H1 (cell line): Measurements from ENCODE around the gene DAZL. TPM values are rescaled to one million over a fixed set of nuclear protein-coding genes. Genes with fewer than 3 reads are reported as not detected.

ENCODE experiments used
- CTCF ChIA-PET: fragments of 300-600 bp; sonication (Branson Sonifier 250); formaldehyde crosslinking; loops from one replicate; lab custom pipeline; 2021; ENCODE audit not compliant: partially characterized antibody; lab: Charles Lee
- POLR2A ChIA-PET: fragments of 300-600 bp; sonication (Branson Sonifier 250); formaldehyde crosslinking; loops from one replicate; lab custom pipeline; 2021; ENCODE audit warnings: inconsistent platforms; ENCODE audit not compliant: partially characterized antibody; lab: Charles Lee
- DNase-seq, 2 experiments: peaks; one replicate each; pipeline versions ENCODE4 v3.0.0 to v3.0.0-alpha.2; 2010 to 2022; ENCODE audit warnings: low spot score in 2 of 2, low read depth in 1 of 2, mixed read lengths in 1 of 2
- FAIRE-seq: peaks from 2 replicates; lab custom pipeline; 2011; peaks lifted over from hg19 to GRCh38; lab: Jason Lieb, UNC
- H2AFZ ChIP-seq: 2 replicates; pipeline ENCODE4 v1.8.1; 2012; ENCODE audit warnings: low read length, inconsistent platforms
- H2AK5ac ChIP-seq: 2 replicates; pipeline ENCODE4 v1.6.1; 2013; ENCODE audit warnings: low read depth, low read length
- H2BK120ac ChIP-seq: replicated peaks from 2 replicates; pipeline ENCODE3; 2013; ENCODE audit warnings: low read depth, low read length, inconsistent platforms
- H2BK12ac ChIP-seq: 2 replicates; pipeline ENCODE4 v1.6.1; 2013; ENCODE audit warnings: low read depth, low read length
- H2BK15ac ChIP-seq: 2 replicates; pipeline ENCODE4 v1.6.1; 2013; ENCODE audit warnings: low read length
- H2BK20ac ChIP-seq: 2 replicates; pipeline ENCODE4 v1.6.1; 2013; ENCODE audit warnings: low read length
- H2BK5ac ChIP-seq: 2 replicates; pipeline ENCODE4 v1.6.1; 2013; ENCODE audit warnings: low read depth, low read length
- H3K14ac ChIP-seq: 2 replicates; pipeline ENCODE4 v1.6.1; 2013; ENCODE audit warnings: inconsistent platforms; ENCODE audit not compliant: insufficient read length
- H3K18ac ChIP-seq: 2 replicates; pipeline ENCODE4 v1.6.1; 2013; ENCODE audit warnings: low read length; ENCODE audit errors: extremely low read depth
- H3K23ac ChIP-seq: 2 replicates; pipeline ENCODE4 v1.6.1; 2013; ENCODE audit warnings: inconsistent platforms; ENCODE audit not compliant: insufficient read length
- H3K23me2 ChIP-seq: 2 replicates; pipeline ENCODE4 v1.6.1; 2013; ENCODE audit warnings: low read depth, low read length
- H3K27ac ChIP-seq: 2 replicates; pipeline ENCODE4 v1.6.1; 2011; ENCODE audit warnings: low read depth, low read length, inconsistent platforms
- H3K27me3 ChIP-seq, 4 experiments: replicated peaks in 1 of 4; 1 replicate in 1 of 4; 2 replicates in 3 of 4; pipeline versions ENCODE4 v1.6.1 to v1.8.1; 2011 to 2013; ENCODE audit warnings: low read length in 3 of 4, mild to moderate bottlenecking in 3 of 4, inconsistent platforms in 2 of 4, mixed read lengths in 2 of 4, moderate library complexity in 1 of 4; ENCODE audit not compliant: control insufficient read depth in 3 of 4, insufficient read depth in 3 of 4; ENCODE audit errors: extremely low read depth in 1 of 4
- H3K36me3 ChIP-seq, 4 experiments: 2 replicates each; pipeline versions ENCODE4 v1.6.1 to v1.8.1; 2011 to 2013; ENCODE audit warnings: mild to moderate bottlenecking in 4 of 4, low read length in 3 of 4, moderate library complexity in 2 of 4, control low read depth in 1 of 4, inconsistent platforms in 1 of 4; ENCODE audit not compliant: insufficient read depth in 4 of 4, control insufficient read depth in 2 of 4
- H3K4ac ChIP-seq: replicated peaks from 2 replicates; pipeline ENCODE3; 2013; ENCODE audit warnings: low read length, low read depth, mixed read lengths, inconsistent platforms; ENCODE audit not compliant: insufficient read length
- H3K4me1 ChIP-seq, 4 experiments: replicated peaks in 1 of 4; 1 replicate in 1 of 4; 2 replicates in 3 of 4; pipeline versions ENCODE4 v1.6.1 to v1.8.1; 2011 to 2013; ENCODE audit warnings: low read length in 3 of 4, inconsistent platforms in 2 of 4, mixed read lengths in 1 of 4; ENCODE audit not compliant: insufficient read depth in 4 of 4, control insufficient read depth in 3 of 4
- H3K4me2 ChIP-seq, 2 experiments: 2 replicates each; pipeline versions ENCODE4 v1.6.1 to v1.8.1; 2011 to 2013; ENCODE audit warnings: low read depth in 2 of 2, low read length in 2 of 2, control low read depth in 1 of 2, inconsistent platforms in 1 of 2, mild to moderate bottlenecking in 1 of 2; ENCODE audit not compliant: insufficient read depth in 1 of 2
- H3K4me3 ChIP-seq, 4 experiments: fragments of 200-600, 300-600 bp in 1 of 4; sonication (generic), shearing (Covaris generic), sonication (Bioruptor Twin) in 1 of 4; 2 replicates each; pipeline versions ENCODE4 v1.5.1 to v1.8.1; 2011 to 2016; ENCODE audit warnings: low read length in 4 of 4, low read depth in 3 of 4, control low read depth in 2 of 4, inconsistent platforms in 2 of 4, mild to moderate bottlenecking in 2 of 4, mixed read lengths in 1 of 4, moderate library complexity in 1 of 4; ENCODE audit not compliant: insufficient read depth in 2 of 4; ENCODE audit errors: extremely low read depth in 1 of 4
- H3K56ac ChIP-seq: replicated peaks from 2 replicates; pipeline ENCODE3; 2013; ENCODE audit warnings: low read depth, mild to moderate bottlenecking, mixed read lengths, low read length, inconsistent platforms; ENCODE audit not compliant: insufficient read length
- H3K79me1 ChIP-seq: 2 replicates; pipeline ENCODE4 v1.6.1; 2013; ENCODE audit warnings: low read depth, low read length, control low read depth
- H3K79me2 ChIP-seq, 2 experiments: 2 replicates each; pipeline versions ENCODE4 v1.6.1 to v1.8.1; 2012 to 2013; ENCODE audit warnings: low read length in 2 of 2, mild to moderate bottlenecking in 2 of 2, inconsistent platforms in 1 of 2; ENCODE audit not compliant: insufficient read depth in 2 of 2, control insufficient read depth in 1 of 2
- H3K9ac ChIP-seq, 4 experiments: replicated peaks in 1 of 4; 1 replicate in 1 of 4; 2 replicates in 3 of 4; pipeline versions ENCODE4 v1.6.1 to v1.8.1; 2011 to 2013; ENCODE audit warnings: low read depth in 3 of 4, low read length in 3 of 4, control low read depth in 2 of 4, mild to moderate bottlenecking in 2 of 4, moderate library complexity in 2 of 4, inconsistent platforms in 1 of 4; ENCODE audit errors: extremely low read depth in 1 of 4
- H3K9me3 ChIP-seq, 2 experiments: 2 replicates each; pipeline versions ENCODE4 v1.6.1 to v1.8.1; 2012 to 2013; ENCODE audit warnings: mild to moderate bottlenecking in 2 of 2, moderate library complexity in 2 of 2, control low read depth in 1 of 2, inconsistent platforms in 1 of 2, low read depth in 1 of 2, low read length in 1 of 2, mixed read lengths in 1 of 2; ENCODE audit not compliant: insufficient read depth in 2 of 2
- H4K20me1 ChIP-seq, 2 experiments: replicated peaks in 1 of 2; 2 replicates each; pipeline versions ENCODE3 to v1.8.1; 2011 to 2013; ENCODE audit warnings: inconsistent platforms in 2 of 2, low read length in 2 of 2, mild to moderate bottlenecking in 1 of 2; ENCODE audit not compliant: insufficient read depth in 2 of 2, control insufficient read depth in 1 of 2
- H4K5ac ChIP-seq: 2 replicates; pipeline ENCODE4 v1.6.1; 2013; ENCODE audit warnings: low read length, low read depth, mixed read lengths, inconsistent platforms; ENCODE audit not compliant: insufficient read length
- H4K8ac ChIP-seq: 2 replicates; pipeline ENCODE4 v1.8.0; 2013; ENCODE audit warnings: mild to moderate bottlenecking, moderate library complexity, low read length, inconsistent platforms; ENCODE audit not compliant: insufficient read depth; ENCODE audit errors: extremely low read depth
- H4K91ac ChIP-seq: replicated peaks from 2 replicates; pipeline ENCODE3; 2013; ENCODE audit warnings: low read length, mixed read lengths, inconsistent platforms; ENCODE audit not compliant: insufficient read length
- CBX8 ChIP-seq: fragments of 300-800, 300-1000 bp; sonication (generic); IDR thresholded peaks from 2 replicates; pipeline ENCODE4 v1.7.1; 2016; ENCODE audit warnings: low read depth, low read length, borderline replicate concordance
- CEBPB ChIP-seq: IDR thresholded peaks from 2 replicates; pipeline ENCODE4 v1.6.1; 2012; ENCODE audit warnings: low read depth, low read length
- CTCF ChIP-seq, 3 experiments: IDR thresholded peaks; 1 replicate in 2 of 3; 2 replicates in 1 of 3; pipeline versions ENCODE4 v1.5.1 to v1.6.1; 2011; ENCODE audit warnings: low read length in 3 of 3, mild to moderate bottlenecking in 3 of 3, inconsistent platforms in 2 of 3, low read depth in 1 of 3, moderate library complexity in 1 of 3; ENCODE audit not compliant: insufficient read depth in 1 of 3; ENCODE audit errors: control extremely low read depth in 1 of 3
- EZH2 ChIP-seq: fragments of 200-600 bp; sonication (generic); IDR thresholded peaks from 2 replicates; pipeline ENCODE4 v1.7.1; 2012; ENCODE audit warnings: low read depth, mild to moderate bottlenecking, moderate library complexity, low read length, inconsistent platforms; ENCODE audit not compliant: severe bottlenecking
- HDAC6 ChIP-seq: IDR thresholded peaks from one replicate; pipeline ENCODE4 v1.7.1; 2012; ENCODE audit warnings: low read depth, mild to moderate bottlenecking, inconsistent platforms, low read length, moderate library complexity
- MAX ChIP-seq: IDR thresholded peaks from 2 replicates; pipeline ENCODE4 v1.6.1; 2012; ENCODE audit warnings: inconsistent platforms
- NANOG ChIP-seq: IDR thresholded peaks from 2 replicates; pipeline ENCODE4 v1.6.1; 2011; ENCODE audit warnings: low read length, low read depth, mild to moderate bottlenecking, inconsistent platforms; ENCODE audit not compliant: insufficient read depth, poor library complexity, severe bottlenecking
- POU5F1 ChIP-seq: IDR thresholded peaks from 2 replicates; pipeline ENCODE4 v1.6.1; 2011; ENCODE audit warnings: low read depth, mild to moderate bottlenecking, low read length, moderate library complexity
- SP1 ChIP-seq: IDR thresholded peaks from 2 replicates; pipeline ENCODE4 v1.6.1; 2011; ENCODE audit warnings: low read depth, low read length
- SP2 ChIP-seq: IDR thresholded peaks from 2 replicates; pipeline ENCODE4 v1.6.1; 2012; ENCODE audit warnings: mild to moderate bottlenecking, low read length, inconsistent platforms
- SUZ12 ChIP-seq: fragments of 200-600 bp; sonication (generic); IDR thresholded peaks from 2 replicates; pipeline ENCODE4 v1.6.1; 2012; ENCODE audit warnings: mild to moderate bottlenecking, inconsistent platforms, low read length, moderate library complexity, mixed read lengths
- TCF12 ChIP-seq: IDR thresholded peaks from 2 replicates; pipeline ENCODE4 v1.6.1; 2011; ENCODE audit warnings: low read depth, mild to moderate bottlenecking, low read length
- WGBS, 2 experiments: shearing (Covaris generic) in 1 of 2; methylation state at CpG; one replicate each; pipeline versions ENCODE4 v1.1.6 to v1.1.7; 2013 to 2015; ENCODE audit warnings: low lambda C conversion rate in 2 of 2, mixed read lengths in 2 of 2, inconsistent platforms in 1 of 2, low coverage in 1 of 2, missing lambda C conversion rate in 1 of 2; ENCODE audit not compliant: insufficient replicate concordance in 2 of 2, insufficient coverage in 1 of 2, insufficient read length in 1 of 2; ENCODE audit errors: extremely low coverage in 1 of 2, missing lambda C conversion rate in 1 of 2; 5-methylcytosine and 5-hydroxymethylcytosine counted together
- polyA plus RNA-seq, 7 experiments: library from polyadenylated mRNA; depleted of rRNA in 3 of 7; stranded (reverse) in 5 of 7; unstranded in 2 of 7; fragments of >200 nt in 5 of 7; fragments of 200-250 nt in 2 of 7; gene quantifications; 1 replicate in 5 of 7; 2 replicates in 1 of 7; 4 replicates in 1 of 7; pipeline versions ENCODE4 v1.2.1 to v1.2.3, GENCODE V29; 2011 to 2013; ENCODE audit warnings: missing spikeins in 2 of 7, mixed read lengths in 2 of 7
- total RNA-seq: library from RNA; stranded (reverse); fragmentation: NEBNext Ultra II Directional; extraction: Animal tissue kit (Norgen Biotek cat#: 25700); gene quantifications from 2 replicates; pipeline ENCODE4 v1.2.1, GENCODE V29; 2021

DAZL gene
- total and polyA plus RNA-seq, 2 of the 8 experiments (the other 6 are each of a cell fraction or from before 2014, with no cell fraction given): 3.4 to 5.9 TPM

GRCh38 chr3:16647668-16648067 lies 42.4 kb upstream of the DAZL start:
- H3K36me3 ChIP-seq: peaks cover 0 to 38% (median 2%) of the 10 kb centered on the region in 4 experiments; a peak in 4 of 8 replicates
- FAIRE-seq: no peak
- H3K79me2 ChIP-seq: no peaks in the 10 kb centered on the region
- no peak for TF ChIP-seq POU5F1
- TF ChIP-seq HDAC6: no peak
- TF ChIP-seq MAX: no peak
- no peak for TF ChIP-seq CTCF (IDR thresholded peaks at IDR 0.05; ENCODE audit: control extremely low read depth in 1 of 3, insufficient read depth in 1 of 3, low read depth in 1 of 3, low read length in 3 of 3)
- TF ChIP-seq NANOG: no peak
- TF ChIP-seq SP1: no peak
- no peak for TF ChIP-seq SP2
- no peak for TF ChIP-seq TCF12
- no peak for TF ChIP-seq CEBPB
- no peak for TF ChIP-seq SUZ12
- TF ChIP-seq EZH2: no peak
- TF ChIP-seq CBX8: no peak

More at GRCh38 chr3:16647668-16648067, 42.4 kb upstream of the DAZL start:
- Histone ChIP-seq H3K4me3 (no peak overlapping the region), H3K56ac (no peak overlapping the region), H4K91ac (no peak overlapping the region), H3K27ac (no peak overlapping the region), H2BK120ac (no peak overlapping the region), H3K14ac (no peak overlapping the region), H4K8ac (no peak overlapping the region), H3K4me1 (no peaks in the 10 kb centered on the region), H4K20me1 (no peaks in the 10 kb centered on the region), H2BK20ac (no peak overlapping the region), H3K4me2 (no peak overlapping the region), H3K23ac (no peak overlapping the region), H3K9me3 (no peaks in the 10 kb centered on the region), H3K79me1 (no peaks in the 10 kb centered on the region), H2BK12ac (no peak overlapping the region), H3K27me3 (no peaks in the 10 kb centered on the region), H2AK5ac (no peak overlapping the region), H2AFZ (no peak overlapping the region), H3K9ac (no peak overlapping the region), H4K5ac (no peak overlapping the region), H3K4ac (no peak overlapping the region), H2BK15ac (no peak overlapping the region), H2BK5ac (no peak overlapping the region), H3K18ac (no peak overlapping the region), H3K23me2 (no peaks in the 10 kb centered on the region; the same call in 1 of the 2 replicates)
- ChIA-PET POLR2A (no interaction called here), CTCF (no interaction called here)
- DNase-seq: no peak
- 88% methylated on average over 4 of the region's 4 CpGs; no CpG with 5 or more reads in 1 of the 2 experiments for WGBS, 2 experiments
